ENCODE results near the gene INIP. TPM values are rescaled to one million over a fixed set of nuclear protein-coding genes. Genes with fewer than 3 reads are reported as not detected.

The INIP gene
- polyA plus RNA-seq, 1 donor from 2014 or later, result 64.7 TPM

- H3F3A ChIP-seq (ENCODE audit: insufficient read depth, low read length, poor library complexity, severe bottlenecking), result no peaks in the 10 kb centered on the region
- no peak overlapping the region for H3K27ac ChIP-seq (ENCODE audit: low read length)
- H4K20me1 ChIP-seq (ENCODE audit: insufficient read depth), result no peaks in the 10 kb centered on the region
- no peaks in the 10 kb centered on the region for H3K36me3 ChIP-seq (ENCODE audit: insufficient read depth, low read length)
- no peak overlapping the region for H3K9ac ChIP-seq (ENCODE audit: low read length)
- H2AFZ ChIP-seq (ENCODE audit: low read depth, low read length), result no peak overlapping the region
- no peak for TF ChIP-seq TAF1 (IDR thresholded peaks at IDR 0.05; ENCODE audit: low read depth)
- H3K9me2 ChIP-seq (ENCODE audit: insufficient read depth, low read length), result no peaks in the 10 kb centered on the region
- no peaks in the 10 kb centered on the region for H3K9me3 ChIP-seq (ENCODE audit: low read length)
- no peak overlapping the region for H3K4me3 ChIP-seq (ENCODE audit: low read length)
- H3K27me3 ChIP-seq (ENCODE audit: insufficient read depth, low read depth, low read length), result no peaks in the 10 kb centered on the region
- H3K79me2 ChIP-seq (replicated peaks; ENCODE audit: insufficient read depth, low read length), result no peaks in the 10 kb centered on the region
- H3K4me2 ChIP-seq (ENCODE audit: low read length), result no peak overlapping the region
These were observed 17.0 kb upstream of the INIP start for GRCh38 chr9:112734892-112735291.

GRCh38 chr9:112731971-112732370, 14.1 kb upstream of the INIP start:
- Histone ChIP-seq H3K4me2 (ENCODE audit: low read length) (no peak overlapping the region), H4K20me1 (ENCODE audit: insufficient read depth) (no peaks in the 10 kb centered on the region), H3K9me3 (ENCODE audit: low read length) (no peaks in the 10 kb centered on the region), H3K4me3 (ENCODE audit: low read length) (no peak overlapping the region), H3K27ac (ENCODE audit: low read length) (no peak overlapping the region), H3K79me2 (replicated peaks; ENCODE audit: insufficient read depth, low read length) (no peaks in the 10 kb centered on the region), H3K9me2 (ENCODE audit: insufficient read depth, low read length) (no peaks in the 10 kb centered on the region), H3F3A (ENCODE audit: insufficient read depth, low read length, poor library complexity, severe bottlenecking) (no peaks in the 10 kb centered on the region), H3K27me3 (ENCODE audit: insufficient read depth, low read depth, low read length) (no peaks in the 10 kb centered on the region), H3K36me3 (ENCODE audit: insufficient read depth, low read length) (no peaks in the 10 kb centered on the region), H3K9ac (ENCODE audit: low read length) (no peak overlapping the region), H2AFZ (ENCODE audit: low read depth, low read length) (no peak overlapping the region)
- TF ChIP-seq SMC3 (conservative IDR thresholded peaks at IDR 0.05; ENCODE audit: poor library complexity), result no peak
- TF ChIP-seq EZH2 (IDR thresholded peaks at IDR 0.05; ENCODE audit: borderline replicate concordance, insufficient read depth, low read length, poor library complexity, severe bottlenecking), result no peak
- no peak for TF ChIP-seq TAF1 (IDR thresholded peaks at IDR 0.05; ENCODE audit: low read depth)
- TF ChIP-seq RAD21 (conservative IDR thresholded peaks at IDR 0.05), result no peak
- TF ChIP-seq POLR2AphosphoS5 (IDR thresholded peaks at IDR 0.05), result no peak
- TF ChIP-seq CTCF (IDR thresholded peaks at IDR 0.05; ENCODE audit: poor library complexity, severe bottlenecking), result no peak
- TF ChIP-seq, protein P1, sequence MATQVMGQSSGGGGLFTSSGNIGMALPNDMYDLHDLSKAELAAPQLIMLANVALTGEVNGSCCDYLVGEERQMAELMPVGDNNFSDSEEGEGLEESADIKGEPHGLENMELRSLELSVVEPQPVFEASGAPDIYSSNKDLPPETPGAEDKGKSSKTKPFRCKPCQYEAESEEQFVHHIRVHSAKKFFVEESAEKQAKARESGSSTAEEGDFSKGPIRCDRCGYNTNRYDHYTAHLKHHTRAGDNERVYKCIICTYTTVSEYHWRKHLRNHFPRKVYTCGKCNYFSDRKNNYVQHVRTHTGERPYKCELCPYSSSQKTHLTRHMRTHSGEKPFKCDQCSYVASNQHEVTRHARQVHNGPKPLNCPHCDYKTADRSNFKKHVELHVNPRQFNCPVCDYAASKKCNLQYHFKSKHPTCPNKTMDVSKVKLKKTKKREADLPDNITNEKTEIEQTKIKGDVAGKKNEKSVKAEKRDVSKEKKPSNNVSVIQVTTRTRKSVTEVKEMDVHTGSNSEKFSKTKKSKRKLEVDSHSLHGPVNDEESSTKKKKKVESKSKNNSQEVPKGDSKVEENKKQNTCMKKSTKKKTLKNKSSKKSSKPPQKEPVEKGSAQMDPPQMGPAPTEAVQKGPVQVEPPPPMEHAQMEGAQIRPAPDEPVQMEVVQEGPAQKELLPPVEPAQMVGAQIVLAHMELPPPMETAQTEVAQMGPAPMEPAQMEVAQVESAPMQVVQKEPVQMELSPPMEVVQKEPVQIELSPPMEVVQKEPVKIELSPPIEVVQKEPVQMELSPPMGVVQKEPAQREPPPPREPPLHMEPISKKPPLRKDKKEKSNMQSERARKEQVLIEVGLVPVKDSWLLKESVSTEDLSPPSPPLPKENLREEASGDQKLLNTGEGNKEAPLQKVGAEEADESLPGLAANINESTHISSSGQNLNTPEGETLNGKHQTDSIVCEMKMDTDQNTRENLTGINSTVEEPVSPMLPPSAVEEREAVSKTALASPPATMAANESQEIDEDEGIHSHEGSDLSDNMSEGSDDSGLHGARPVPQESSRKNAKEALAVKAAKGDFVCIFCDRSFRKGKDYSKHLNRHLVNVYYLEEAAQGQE (IDR thresholded peaks at IDR 0.05; ENCODE audit: borderline replicate concordance), result no peak
- no peak for TF ChIP-seq MXI1 (conservative IDR thresholded peaks at IDR 0.05; ENCODE audit: poor library complexity, severe bottlenecking)
- TF ChIP-seq EP300 (conservative IDR thresholded peaks at IDR 0.05; ENCODE audit: poor library complexity, severe bottlenecking), result no peak

GRCh38 chr9:112728401-112728800, 10.5 kb upstream of the INIP start:
- Histone ChIP-seq H3K4me3 (ENCODE audit: low read length) (no peak overlapping the region), H3K79me2 (replicated peaks; ENCODE audit: insufficient read depth, low read length) (no peaks in the 10 kb centered on the region)

More at GRCh38 chr9:112728401-112728800, 10.5 kb upstream of the INIP start:
- H3K9me2 ChIP-seq (ENCODE audit: insufficient read depth, low read length), result no peaks in the 10 kb centered on the region
- H3K36me3 ChIP-seq (ENCODE audit: insufficient read depth, low read length), result no peaks in the 10 kb centered on the region
- no peak overlapping the region for H2AFZ ChIP-seq (ENCODE audit: low read depth, low read length)
- no peaks in the 10 kb centered on the region for H4K20me1 ChIP-seq (ENCODE audit: insufficient read depth)
- H3F3A ChIP-seq (ENCODE audit: insufficient read depth, low read length, poor library complexity, severe bottlenecking), result no peaks in the 10 kb centered on the region
- no peak overlapping the region for H3K27ac ChIP-seq (ENCODE audit: low read length)
- H3K9me3 ChIP-seq (ENCODE audit: low read length), result no peaks in the 10 kb centered on the region
- no peak overlapping the region for H3K4me2 ChIP-seq (ENCODE audit: low read length)
- TF ChIP-seq EZH2 (IDR thresholded peaks at IDR 0.05; ENCODE audit: borderline replicate concordance, insufficient read depth, low read length, poor library complexity, severe bottlenecking) (no peak), EP300 (conservative IDR thresholded peaks at IDR 0.05; ENCODE audit: poor library complexity, severe bottlenecking) (no peak)
- H3K27me3 ChIP-seq (ENCODE audit: insufficient read depth, low read depth, low read length), result no peaks in the 10 kb centered on the region
- no peak overlapping the region for H3K9ac ChIP-seq (ENCODE audit: low read length)
